ENCODE measurements around the gene KRT39. TPM values are rescaled to one million over a fixed set of nuclear protein-coding genes. Genes with fewer than 3 reads are reported as not detected.

KRT39 gene
- polyA plus RNA-seq, 1 donor (not counting 4 experiments of a cell fraction or from before 2014, with no cell fraction given): not detected

- Histone ChIP-seq H3K9me1 (ENCODE audit: control insufficient read depth, extremely low read depth, insufficient read depth, low read length) (no peaks in the 10 kb centered on the region), H3K9me3 (ENCODE audit: control insufficient read depth, low read depth, low read length) (no peaks in the 10 kb centered on the region), H3K4me2 (ENCODE audit: control insufficient read depth, extremely low read depth, insufficient read depth, low read depth, low read length) (peak overlapping the region; percentile 46), H3K27me3 (ENCODE audit: control insufficient read depth, extremely low read depth, insufficient read depth, low read length) (no peaks in the 10 kb centered on the region), H3K27ac (ENCODE audit: control insufficient read depth, insufficient read depth, low read length) (peak overlapping the region; percentile 71), H3K36me3 (ENCODE audit: control insufficient read depth in 2 of 2, extremely low read depth in 1 of 2, insufficient read depth in 2 of 2, low read length in 2 of 2) (no peaks in the 10 kb centered on the region), H3K4me3 (ENCODE audit: control insufficient read depth in 2 of 3, extremely low read depth in 1 of 3, insufficient read depth in 2 of 3, low read depth in 1 of 3, low read length in 3 of 3) (peak overlapping the region in 2 of 3 experiments; percentile 6 to 7), H3K4me1 (ENCODE audit: control insufficient read depth, extremely low read depth, insufficient read depth, low read length) (peaks cover 45% of the 10 kb centered on the region), H2AFZ (ENCODE audit: control insufficient read depth, low read length) (peak overlapping the region; percentile 70), H4K20me1 (ENCODE audit: control insufficient read depth, extremely low read depth, insufficient read depth, low read length) (no peaks in the 10 kb centered on the region), H3K9ac (ENCODE audit: control insufficient read depth, extremely low read depth, insufficient read depth, low read length) (peak overlapping the region; percentile 67), H3K79me2 (ENCODE audit: control insufficient read depth, insufficient read depth, low read length) (no peaks in the 10 kb centered on the region)
- DNase-seq (ENCODE audit: low read depth, low spot score): no peak
- no peak for TF ChIP-seq EZH2 (IDR thresholded peaks at IDR 0.05; ENCODE audit: low read length)
- no peak for TF ChIP-seq CTCF (optimal IDR thresholded peaks at IDR 0.05 in 1 of 3, IDR thresholded peaks at IDR 0.05 in 1 of 3, conservative IDR thresholded peaks at IDR 0.05 in 1 of 3; ENCODE audit: extremely low read depth in 1 of 3, insufficient read depth in 2 of 3, low read length in 3 of 3)
- dilution Hi-C loops (cut with MboI; ENCODE audit: extremely low pct_ligation_motif_present, low sequenced_read_pairs): no loop called here
- peak; percentile 62 for FAIRE-seq
Measured at GRCh38 chr17:40910441-40910841, 56.3 kb downstream of the KRT39 start.

DNA sequence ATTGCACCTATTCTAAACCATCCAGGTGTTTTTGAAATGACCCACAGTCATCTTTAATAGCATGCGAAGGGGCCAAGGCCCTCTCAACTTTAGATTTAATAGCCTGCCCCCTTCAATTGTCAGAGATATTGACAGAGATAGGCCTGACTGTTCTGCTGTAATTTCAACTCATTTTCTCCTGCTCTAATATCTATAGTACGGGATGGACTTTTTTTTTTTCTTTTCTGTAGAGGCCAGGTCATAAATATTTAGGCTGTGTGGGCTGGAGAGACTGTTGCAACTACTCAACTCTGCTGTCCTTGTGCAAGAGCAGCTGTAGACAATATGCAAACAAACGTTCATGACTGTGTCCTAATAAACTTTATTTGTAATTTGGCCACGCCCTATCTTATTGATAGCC is 57.0 kb downstream of the KRT39 start:
- no peaks in the 10 kb centered on the region for H3K9me3 ChIP-seq (ENCODE audit: control insufficient read depth, low read depth, low read length)
- H3K9me1 ChIP-seq (ENCODE audit: control insufficient read depth, extremely low read depth, insufficient read depth, low read length): no peaks in the 10 kb centered on the region
- no peak overlapping the region for H2AFZ ChIP-seq (ENCODE audit: control insufficient read depth, low read length)
- dilution Hi-C loops (cut with MboI; ENCODE audit: extremely low pct_ligation_motif_present, low sequenced_read_pairs): no loop called here
- no peak for TF ChIP-seq EZH2 (IDR thresholded peaks at IDR 0.05; ENCODE audit: low read length)
- no peak for TF ChIP-seq CTCF (optimal IDR thresholded peaks at IDR 0.05 in 1 of 3, IDR thresholded peaks at IDR 0.05 in 1 of 3, conservative IDR thresholded peaks at IDR 0.05 in 1 of 3; ENCODE audit: extremely low read depth in 1 of 3, insufficient read depth in 2 of 3, low read length in 3 of 3)
- no peaks in the 10 kb centered on the region for H4K20me1 ChIP-seq (ENCODE audit: control insufficient read depth, extremely low read depth, insufficient read depth, low read length)
- H3K9ac ChIP-seq (ENCODE audit: control insufficient read depth, extremely low read depth, insufficient read depth, low read length): peak overlapping the region; percentile 67
- no peaks in the 10 kb centered on the region for H3K36me3 ChIP-seq (ENCODE audit: control insufficient read depth in 2 of 2, extremely low read depth in 1 of 2, insufficient read depth in 2 of 2, low read length in 2 of 2)
- H3K4me1 ChIP-seq (ENCODE audit: control insufficient read depth, extremely low read depth, insufficient read depth, low read length): peaks cover 41% of the 10 kb centered on the region
- H3K4me2 ChIP-seq (ENCODE audit: control insufficient read depth, extremely low read depth, insufficient read depth, low read depth, low read length): peak overlapping the region; percentile 46
- FAIRE-seq (peak; percentile 13), DNase-seq (ENCODE audit: low read depth, low spot score) (no peak)
- no peaks in the 10 kb centered on the region for H3K27me3 ChIP-seq (ENCODE audit: control insufficient read depth, extremely low read depth, insufficient read depth, low read length)
- H3K79me2 ChIP-seq (ENCODE audit: control insufficient read depth, insufficient read depth, low read length): no peaks in the 10 kb centered on the region
- peak overlapping the region; percentile 71 for H3K27ac ChIP-seq (ENCODE audit: control insufficient read depth, insufficient read depth, low read length)
- H3K4me3 ChIP-seq (ENCODE audit: control insufficient read depth in 2 of 3, extremely low read depth in 1 of 3, insufficient read depth in 2 of 3, low read depth in 1 of 3, low read length in 3 of 3): peak overlapping the region in 2 of 3 experiments; percentile 5 to 6
